GM19351 (cell line): ENCODE results near the gene CDY2A.
"Not testable (repeated sequence)": the region's sequence is repeated elsewhere in the genome, so short reads cannot be mapped to it uniquely, and the experiment has no call there.

ENCODE experiments used
- ATAC-seq: cut with Tn5 transposase; IDR thresholded peaks from one replicate; pipeline ENCODE4 v1.9.1; 2021; ENCODE audit warnings: mild to moderate bottlenecking, moderate library complexity; ENCODE audit not compliant: unreplicated experiment

The CDY2A gene, protein sequence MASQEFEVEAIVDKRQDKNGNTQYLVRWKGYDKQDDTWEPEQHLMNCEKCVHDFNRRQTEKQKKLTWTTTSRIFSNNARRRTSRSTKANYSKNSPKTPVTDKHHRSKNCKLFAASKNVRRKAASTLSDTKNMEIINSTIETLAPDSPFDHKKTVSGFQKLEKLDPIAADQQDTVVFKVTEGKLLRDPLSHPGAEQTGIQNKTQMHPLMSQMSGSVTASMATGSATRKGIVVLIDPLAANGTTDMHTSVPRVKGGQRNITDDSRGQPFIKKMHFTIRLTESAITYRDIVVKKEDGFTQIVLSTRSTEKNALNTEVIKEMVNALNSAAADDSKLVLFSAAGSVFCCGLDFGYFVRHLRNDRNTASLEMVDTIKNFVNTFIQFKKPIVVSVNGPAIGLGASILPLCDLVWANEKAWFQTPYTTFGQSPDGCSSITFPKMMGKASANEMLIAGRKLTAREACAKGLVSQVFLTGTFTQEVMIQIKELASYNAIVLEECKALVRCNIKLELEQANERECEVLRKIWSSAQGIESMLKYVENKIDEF

DNA sequence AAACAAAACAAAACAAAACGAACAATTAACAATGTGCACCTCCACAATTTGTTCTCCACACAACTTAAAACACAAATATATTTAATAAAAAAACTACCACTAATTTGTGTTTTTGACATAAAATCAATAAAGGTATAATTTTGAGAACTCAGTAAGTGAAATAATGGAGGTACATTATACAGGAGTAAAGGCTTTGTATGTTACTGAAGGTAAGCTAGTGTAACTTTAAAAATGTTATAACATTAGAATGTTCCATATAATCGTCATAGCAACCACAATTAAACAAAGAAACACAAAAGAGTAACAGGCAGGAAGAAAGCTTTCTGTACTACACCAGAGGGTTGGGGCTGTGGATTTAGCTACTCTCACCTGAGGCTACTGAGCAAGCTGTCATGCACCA is at the start of gene CDY2A:
TSS of gene CDY2A (plus strand) at position 301 of the 400 bp plus-strand sequence. CDS start 328 bp downstream, outside the sequence.
- not testable (repeated sequence) for ATAC-seq

DNA sequence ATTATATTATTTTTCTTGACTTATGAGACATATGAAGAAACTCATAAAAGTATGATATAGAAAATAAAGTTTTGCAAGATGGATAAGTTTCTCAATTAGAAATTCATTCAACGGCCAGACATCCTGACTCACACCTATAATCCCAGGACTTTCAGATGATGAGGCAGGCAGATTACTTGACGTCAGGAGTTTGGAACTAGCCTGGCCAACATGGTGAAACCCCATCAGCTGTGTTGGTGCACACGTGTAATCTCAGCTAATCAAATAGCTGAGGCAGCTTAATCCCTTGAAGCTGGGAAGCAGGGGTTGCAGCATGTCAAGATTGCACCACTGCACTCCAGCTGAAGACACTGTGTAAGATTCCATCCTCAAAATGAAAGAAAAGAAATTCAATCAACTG is 28.0 kb upstream of the CDY2A start:
- not testable (repeated sequence) for ATAC-seq

DNA sequence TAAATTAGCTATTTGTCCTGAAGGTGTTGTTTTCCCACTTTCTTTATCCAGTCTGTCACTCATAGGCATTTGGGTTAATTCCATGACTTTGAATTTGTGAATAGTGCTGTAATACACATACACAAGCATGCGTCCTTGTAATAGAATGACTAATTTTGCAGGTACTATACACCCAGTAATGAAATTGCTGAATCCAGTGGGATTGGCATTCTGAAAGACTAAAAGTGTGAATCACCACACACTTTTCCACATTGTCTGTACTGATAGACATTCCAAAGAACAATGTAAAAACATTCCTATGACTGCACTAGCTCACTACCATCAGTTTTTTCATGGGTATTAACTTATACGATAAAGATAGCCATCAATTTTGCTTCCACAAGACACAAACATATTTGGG is 27.3 kb upstream of the CDY2A start:
- ATAC-seq = not testable (repeated sequence)

DNA sequence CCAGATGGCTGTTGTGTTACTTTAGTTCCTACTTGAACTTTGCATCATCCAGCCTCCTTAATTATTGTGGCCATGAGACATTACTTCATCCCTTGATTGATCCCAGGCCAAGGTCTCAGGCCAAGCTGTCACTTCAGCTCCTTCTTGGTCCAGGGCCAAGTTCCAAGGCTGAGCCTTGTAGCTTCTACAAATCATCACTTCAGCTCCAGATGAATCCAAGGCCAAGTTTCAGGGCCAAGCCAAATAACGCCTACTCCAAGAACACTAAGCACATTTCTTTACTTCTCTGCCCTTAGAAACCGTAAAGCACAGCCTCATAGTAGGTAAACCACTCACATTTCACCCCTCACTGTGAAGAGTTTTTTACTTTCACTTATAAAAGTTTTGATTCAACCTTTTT is 1.7 kb upstream of the CDY2A start:
- ATAC-seq = not testable (repeated sequence)

DNA sequence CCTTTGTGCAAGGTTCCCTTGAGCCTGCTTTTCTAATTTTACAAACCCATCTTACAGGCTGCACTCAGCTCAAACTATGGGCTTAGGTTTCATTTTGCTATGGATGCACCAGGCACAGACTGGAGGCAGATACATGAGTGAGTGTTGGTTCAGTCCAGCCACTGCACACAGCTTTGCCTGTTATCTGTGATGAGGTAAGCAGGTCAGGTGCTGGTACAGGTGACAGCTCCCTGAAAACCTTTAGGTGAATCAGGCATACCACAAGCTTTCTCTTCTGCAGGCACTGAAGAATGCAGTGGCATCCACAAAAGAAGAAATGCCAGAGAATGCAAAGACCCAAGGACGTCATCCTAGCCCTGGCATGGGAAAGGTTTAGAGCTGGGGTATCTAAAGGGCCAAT is 3.3 kb downstream of the CDY2A start:
- not testable (repeated sequence) for ATAC-seq

DNA sequence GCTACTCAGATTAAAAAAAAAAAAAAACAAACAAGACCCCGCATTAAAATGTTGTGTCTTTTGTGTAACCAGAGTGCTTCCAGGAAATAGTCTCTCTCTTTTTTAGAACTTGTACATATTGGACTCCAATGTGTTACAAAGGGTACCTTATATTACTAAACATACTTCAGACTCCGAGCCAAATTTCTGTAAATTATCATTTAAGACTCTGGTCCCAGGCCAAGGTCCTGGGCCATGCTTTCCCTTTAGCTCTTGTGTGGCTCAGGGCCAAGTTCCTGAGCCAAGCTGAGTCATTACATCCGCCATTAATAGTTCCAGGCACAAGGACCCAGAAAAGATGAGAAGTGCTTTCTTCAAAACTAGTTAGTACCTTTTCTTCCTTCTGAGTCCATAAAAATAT is 4.6 kb downstream of the CDY2A start:
- not testable (repeated sequence) for ATAC-seq

DNA sequence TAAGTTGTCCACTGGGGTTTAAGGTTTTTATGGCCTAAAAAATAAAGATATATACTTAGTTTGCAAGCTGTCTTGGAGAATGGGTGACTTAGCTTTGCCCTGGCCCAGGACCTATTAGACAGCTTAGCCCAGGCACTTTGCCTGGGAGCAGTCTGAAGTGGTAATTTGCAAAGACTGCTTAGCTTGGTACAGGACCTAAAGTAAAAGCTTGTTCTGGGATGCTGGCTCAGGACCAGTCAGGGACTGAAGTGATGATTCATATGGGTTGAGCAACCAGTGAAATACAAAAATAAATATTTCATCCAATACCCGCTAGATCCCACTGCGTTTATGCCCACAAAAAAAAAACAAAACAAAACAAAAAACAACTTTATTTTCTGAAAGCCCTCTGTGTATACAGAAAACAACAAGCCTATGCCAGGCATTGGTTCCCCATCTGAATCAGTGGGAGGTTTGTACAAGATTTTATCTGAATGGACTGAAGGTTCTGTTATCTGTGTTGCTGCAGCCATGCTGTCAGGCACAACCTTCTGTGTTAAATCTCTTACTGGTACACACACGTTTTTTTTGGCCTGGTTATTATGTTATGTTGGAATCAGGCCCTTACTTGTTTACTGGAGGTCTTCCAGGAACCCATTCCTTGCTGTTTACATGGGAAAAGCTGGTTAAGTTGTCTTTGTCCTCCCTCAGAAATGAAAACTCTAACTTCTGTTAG is 8.7 kb downstream of the CDY2A start:
- not testable (repeated sequence) for ATAC-seq

DNA sequence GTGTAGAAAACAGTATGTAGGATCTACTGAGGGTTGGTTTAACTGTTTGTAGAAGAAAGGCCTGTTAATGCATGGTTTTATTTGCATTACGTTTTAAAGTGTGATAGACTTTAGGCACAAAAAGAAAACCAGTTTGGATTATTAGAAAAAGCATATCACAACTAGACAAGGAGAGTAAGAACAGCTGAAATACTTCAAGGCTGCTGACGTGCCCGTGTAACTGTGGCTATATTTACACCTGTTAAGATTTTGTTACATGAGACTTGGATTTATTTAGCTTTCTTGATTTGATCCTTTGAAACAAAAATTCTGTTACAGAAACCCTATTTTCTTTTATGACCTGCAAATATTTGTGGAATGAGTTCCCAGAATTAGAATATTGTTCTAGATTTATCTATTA is 9.3 kb downstream of the CDY2A start:
- not testable (repeated sequence) for ATAC-seq

DNA sequence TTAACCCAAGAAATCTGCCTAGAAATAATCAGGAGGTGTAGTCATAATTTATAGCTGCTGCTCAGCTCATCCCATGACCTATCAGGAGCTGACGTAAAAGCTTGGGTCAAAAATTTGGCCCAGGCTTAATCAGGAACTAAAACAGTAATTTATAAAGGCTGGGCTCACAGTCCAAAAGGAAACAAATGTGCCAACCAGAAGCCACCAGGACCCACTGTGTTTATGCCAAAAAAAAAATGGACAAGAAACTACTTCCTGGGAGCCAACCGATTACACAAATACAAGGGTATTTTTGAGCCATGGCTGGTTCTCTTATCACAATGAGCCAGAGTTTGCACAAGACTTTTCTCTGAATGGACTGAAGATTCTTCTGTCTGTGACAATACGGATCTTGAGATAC is 19.4 kb downstream of the CDY2A start:
- not testable (repeated sequence) for ATAC-seq

DNA sequence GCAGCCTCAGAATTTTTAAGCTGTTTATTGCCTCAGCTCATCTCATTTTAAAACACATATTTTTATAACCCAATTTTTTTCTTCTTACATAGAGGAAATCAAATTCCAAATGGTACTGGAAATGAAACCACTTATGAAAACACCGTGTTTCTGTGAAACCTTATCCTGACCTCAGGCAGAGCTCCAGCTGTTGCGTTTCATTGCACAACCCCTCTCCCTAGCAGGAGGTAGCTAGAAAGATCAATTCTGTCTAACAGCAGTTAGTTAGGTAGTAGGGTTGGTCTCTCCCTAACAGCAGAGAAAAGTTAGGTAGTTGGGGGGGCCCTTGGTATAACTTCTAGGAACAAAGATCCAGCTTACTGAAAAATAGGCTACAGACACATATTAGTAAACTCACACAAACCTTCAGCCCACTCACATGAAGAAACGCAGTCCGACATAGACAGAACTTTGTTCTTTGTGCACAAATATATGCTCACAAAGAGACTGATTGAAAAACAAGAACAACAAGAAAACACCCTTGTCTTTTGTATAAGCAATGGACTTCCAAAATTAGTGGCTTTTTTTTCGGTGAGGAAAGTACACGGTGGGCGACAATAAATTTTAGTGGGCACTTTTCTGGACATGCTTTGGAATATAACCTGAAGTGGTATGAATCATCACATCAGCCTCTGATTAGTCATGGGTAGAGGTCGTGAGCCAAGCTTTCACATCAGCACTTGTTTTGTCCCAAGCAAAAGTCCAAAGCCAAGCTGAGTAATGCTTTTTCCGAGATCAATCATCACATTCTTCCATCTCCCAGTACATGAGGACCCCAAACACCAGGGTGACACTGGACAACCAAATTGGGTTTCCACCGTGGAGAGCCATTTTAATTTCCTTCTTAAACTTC is 22.8 kb downstream of the CDY2A start:
- not testable (repeated sequence) for ATAC-seq

DNA sequence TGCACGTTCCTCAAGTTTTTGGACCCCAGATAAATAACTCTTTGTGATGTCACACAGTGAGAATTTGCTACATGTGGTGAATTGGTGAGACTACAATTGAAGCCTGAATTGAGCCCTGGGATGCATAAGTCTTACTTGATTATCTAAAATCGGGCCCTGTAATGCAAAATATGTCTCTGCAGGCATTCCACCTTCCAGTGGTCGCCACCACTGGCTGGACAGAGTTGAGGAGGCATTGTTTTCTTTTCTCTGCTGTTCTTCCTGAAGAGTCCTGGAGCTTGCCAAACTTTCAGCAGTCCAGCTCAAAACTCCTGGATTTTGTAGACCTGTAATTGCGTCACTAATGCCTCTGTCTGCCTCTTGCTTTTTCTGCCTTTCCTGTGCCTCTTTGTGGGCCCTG is 23.5 kb downstream of the CDY2A start:
- not testable (repeated sequence) for ATAC-seq

DNA sequence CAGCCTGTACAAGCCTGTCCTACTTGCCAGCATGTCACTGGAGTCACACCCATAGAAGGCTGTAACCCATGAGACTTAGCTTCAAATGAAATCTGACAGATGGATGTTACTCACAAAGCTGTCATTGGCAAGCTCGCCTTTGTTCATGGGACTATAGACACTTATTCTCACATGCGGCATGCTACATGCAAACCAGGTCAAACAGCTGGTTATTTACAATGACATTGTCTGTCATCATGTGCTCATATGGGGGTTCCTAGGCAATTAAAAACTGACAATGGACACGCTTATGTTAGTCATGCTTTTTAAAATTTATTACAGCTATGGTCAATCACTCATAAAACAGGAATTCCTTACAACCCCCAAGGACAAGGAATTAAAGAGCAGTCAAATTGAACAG is 30.9 kb downstream of the CDY2A start:
- ATAC-seq = not testable (repeated sequence)

DNA sequence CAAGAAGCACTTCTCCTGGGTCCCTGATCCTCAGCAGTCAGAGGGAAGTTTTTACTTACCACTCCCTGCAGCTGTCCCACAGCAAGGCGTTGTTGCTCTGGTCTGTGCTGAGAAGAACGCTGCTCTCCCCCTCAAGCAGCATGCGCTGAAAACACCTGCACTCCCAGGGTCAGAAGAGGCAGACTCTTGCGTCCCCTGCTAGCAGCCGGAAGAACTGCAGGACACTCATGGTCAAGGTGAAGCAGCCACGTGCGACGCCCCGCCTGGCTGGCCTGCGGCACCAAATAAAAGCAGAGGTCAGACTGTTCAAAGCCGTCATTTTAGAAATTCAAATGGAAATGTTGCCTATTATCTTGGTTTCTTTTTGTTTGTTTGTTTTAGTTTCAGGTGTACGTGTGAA is 47.9 kb downstream of the CDY2A start:
- not testable (repeated sequence) for ATAC-seq
